Activated T-helper 2 cell treated with anti-CD3 and anti-CD28 coated beads, Interferon-gamma antibody, Interleukin-2, Interleukin-4, amounts not matched to agents 10 μg/mL and 5 μg/mL and 100 μg/mL, durations not matched to agents 14 hours and 24 hours and 36 hours (primary cell): ENCODE measurements around the gene FRG2. TPM values are rescaled to one million over a fixed set of nuclear protein-coding genes. Genes with fewer than 3 reads are reported as not detected.
"Not testable (repeated sequence)": the region's sequence is repeated elsewhere in the genome, so short reads cannot be mapped to it uniquely, and the experiment has no call there.

Experiments used
- DNase-seq: peaks from one replicate; pipeline ENCODE4 v3.0.0; 2021; ENCODE audit warnings: low spot score
- H3K27ac Mint-ChIP-seq: one replicate; pipeline ENCODE4 v1.8.0; 2021; ENCODE audit warnings: mixed read lengths
- H3K27me3 Mint-ChIP-seq: one replicate; pipeline ENCODE4 v1.8.0; 2021; ENCODE audit warnings: low read depth, mixed read lengths
- H3K36me3 Mint-ChIP-seq: one replicate; pipeline ENCODE4 v1.8.0; 2021; ENCODE audit warnings: low read depth, mixed read lengths
- H3K4me1 Mint-ChIP-seq: one replicate; pipeline ENCODE4 v1.8.0; 2021; ENCODE audit warnings: low read depth, mixed read lengths
- H3K4me3 Mint-ChIP-seq: one replicate; pipeline ENCODE4 v1.8.0; 2021; ENCODE audit warnings: low read depth, mild to moderate bottlenecking, moderate library complexity, mixed read lengths
- H3K9me3 Mint-ChIP-seq: one replicate; pipeline ENCODE4 v1.8.0; 2021; ENCODE audit warnings: mixed read lengths
- intact Hi-C: fragments of 100-400 bp; cut with micrococcal nuclease; formaldehyde crosslinking; loops from one replicate; pipeline ENCODE4 v1.15.1; 2023
- total RNA-seq: library from RNA; stranded (reverse); gene quantifications from 2 replicates; pipeline ENCODE4 v1.2.3, GENCODE V29; 2022

The FRG2 gene
- total RNA-seq, 1 donor from 2014 or later = not detected

DNA sequence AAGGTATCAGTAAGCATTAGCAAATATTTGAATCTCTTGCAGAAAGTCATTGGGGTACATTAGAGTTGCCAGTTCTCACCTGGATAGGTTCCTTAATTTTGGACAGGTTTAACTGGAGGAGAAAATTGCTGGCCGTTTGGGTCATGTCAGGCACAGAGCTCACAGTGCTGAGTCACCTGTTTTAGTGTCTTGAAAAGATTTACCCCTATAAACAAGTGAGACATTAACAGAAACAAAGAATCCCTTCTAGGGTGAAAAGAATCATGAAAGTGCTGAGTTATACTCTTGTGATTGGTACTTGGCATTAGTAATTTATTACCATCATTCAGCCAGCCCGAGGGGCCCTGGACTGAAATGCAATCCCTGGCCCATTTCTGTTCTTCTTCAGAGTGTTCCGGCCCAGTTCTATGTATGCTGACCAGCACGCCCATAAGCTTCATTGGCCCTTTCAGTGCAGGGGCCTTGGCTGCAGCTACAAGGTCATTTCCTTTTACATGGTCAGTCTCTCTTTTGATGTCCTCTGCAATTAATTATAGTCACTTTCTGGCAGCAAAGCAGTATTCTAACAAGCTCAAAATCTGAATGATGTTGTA, 41.3 kb downstream of the FRG2 start:
- H3K27ac Mint-ChIP-seq, H3K4me1 Mint-ChIP-seq, H3K9me3 Mint-ChIP-seq, DNase-seq, intact Hi-C loops, H3K4me3 Mint-ChIP-seq, H3K36me3 Mint-ChIP-seq, H3K27me3 Mint-ChIP-seq: not testable (repeated sequence)

DNA sequence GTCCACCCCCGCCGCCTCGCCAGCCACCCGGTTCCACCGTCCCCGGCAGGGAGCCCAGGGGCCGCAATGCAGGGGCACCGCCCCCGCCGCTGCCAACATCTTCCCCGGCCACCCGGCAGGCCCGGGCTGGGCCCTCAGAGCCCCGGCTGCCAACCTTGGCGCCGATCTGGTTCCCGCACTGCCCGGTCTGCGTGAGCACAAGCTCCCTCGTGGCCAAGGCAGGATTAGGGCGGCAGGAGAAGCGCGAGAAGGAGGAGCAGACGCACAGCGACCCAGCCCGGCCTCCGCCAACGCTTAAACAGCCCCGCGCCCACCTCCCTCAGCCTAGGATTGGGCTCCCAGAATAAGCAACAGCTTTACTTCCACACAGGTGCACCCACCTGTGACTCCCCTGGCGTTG, 42.4 kb downstream of the FRG2 start:
- H3K4me3 Mint-ChIP-seq, intact Hi-C loops, H3K4me1 Mint-ChIP-seq, H3K36me3 Mint-ChIP-seq, H3K9me3 Mint-ChIP-seq, H3K27ac Mint-ChIP-seq, DNase-seq, H3K27me3 Mint-ChIP-seq: not testable (repeated sequence)

DNA sequence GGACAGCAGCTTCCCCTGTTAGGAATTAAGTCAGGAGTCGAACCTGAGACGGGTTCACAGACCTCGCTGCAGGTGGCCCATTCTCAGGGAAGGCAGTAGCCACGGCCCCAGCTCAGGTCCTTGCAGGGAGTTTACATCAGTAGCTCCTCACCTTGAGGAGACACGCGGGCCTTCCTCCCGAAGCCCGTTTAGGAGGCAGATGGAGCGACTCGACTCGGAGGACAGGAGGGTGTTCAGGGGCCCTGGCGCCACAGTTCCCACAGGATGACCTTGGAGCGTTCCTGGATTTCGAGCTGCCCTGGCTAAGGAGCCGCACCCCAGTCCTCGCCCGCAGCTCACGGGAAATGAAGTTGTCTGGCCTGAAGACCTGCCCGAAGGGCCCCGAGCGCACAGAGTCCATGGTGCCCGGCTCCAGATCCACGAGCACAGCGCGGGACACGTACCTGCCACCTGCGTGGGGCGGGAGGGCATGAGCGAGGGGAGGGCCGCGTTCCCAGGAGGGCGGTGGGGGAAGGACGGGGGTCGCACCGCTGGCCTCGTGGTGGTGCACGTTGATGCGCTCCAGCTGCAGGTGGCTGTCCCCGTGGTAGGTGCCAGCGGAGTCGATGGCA, 43.0 kb downstream of the FRG2 start:
- DNase-seq, H3K27ac Mint-ChIP-seq, intact Hi-C loops, H3K4me3 Mint-ChIP-seq, H3K9me3 Mint-ChIP-seq, H3K4me1 Mint-ChIP-seq, H3K36me3 Mint-ChIP-seq, H3K27me3 Mint-ChIP-seq: not testable (repeated sequence)

DNA sequence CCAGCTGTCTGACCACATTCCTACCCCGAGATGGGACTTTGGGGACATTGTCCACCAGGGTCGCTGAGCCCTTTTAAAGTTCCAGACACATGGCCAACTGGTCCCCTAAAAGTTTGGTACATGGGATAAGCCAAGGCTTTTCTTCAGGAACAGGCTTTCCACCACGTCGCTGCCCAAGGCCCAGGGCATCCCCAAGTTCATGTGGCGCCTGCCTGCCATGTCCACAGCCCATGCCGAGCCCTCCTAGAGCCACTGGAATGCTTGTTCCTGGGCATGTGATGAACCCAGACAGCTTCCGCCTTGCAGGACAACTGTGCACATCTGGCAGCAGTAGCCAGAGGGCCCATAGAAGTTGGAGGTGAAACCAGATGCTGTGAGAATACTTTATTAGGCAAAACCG, 45.1 kb downstream of the FRG2 start:
- no peak for DNase-seq
- Mint-ChIP-seq H3K27me3 (no peaks in the 10 kb centered on the region), H3K4me1 (no peaks in the 10 kb centered on the region), H3K9me3 (peaks cover 6% of the 10 kb centered on the region), H3K27ac (no peak overlapping the region), H3K36me3 (no peaks in the 10 kb centered on the region), H3K4me3 (no peak overlapping the region)
- intact Hi-C loops = no loop called here

DNA sequence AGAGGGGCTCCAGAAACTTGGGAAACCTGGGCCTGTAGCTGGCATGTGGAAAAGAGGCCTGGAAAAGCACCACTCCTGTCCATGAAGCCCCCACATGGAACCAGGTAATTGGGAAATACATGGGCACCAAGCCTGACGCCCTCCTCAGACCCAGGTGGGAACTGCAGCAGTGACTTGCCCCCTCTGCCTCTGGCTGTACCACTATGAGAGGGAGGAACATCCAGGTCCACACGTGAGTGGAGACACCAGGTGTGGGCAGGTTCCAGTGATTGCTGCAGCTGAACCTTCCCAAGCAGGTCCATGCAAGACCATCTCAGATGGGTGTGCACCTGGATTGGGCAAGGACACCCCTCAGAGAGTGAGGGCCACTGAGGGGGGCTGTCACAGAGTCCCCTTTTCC, 46.8 kb downstream of the FRG2 start:
- H3K9me3 Mint-ChIP-seq, H3K36me3 Mint-ChIP-seq, DNase-seq, intact Hi-C loops, H3K4me3 Mint-ChIP-seq, H3K27me3 Mint-ChIP-seq, H3K27ac Mint-ChIP-seq, H3K4me1 Mint-ChIP-seq: not testable (repeated sequence)

DNA sequence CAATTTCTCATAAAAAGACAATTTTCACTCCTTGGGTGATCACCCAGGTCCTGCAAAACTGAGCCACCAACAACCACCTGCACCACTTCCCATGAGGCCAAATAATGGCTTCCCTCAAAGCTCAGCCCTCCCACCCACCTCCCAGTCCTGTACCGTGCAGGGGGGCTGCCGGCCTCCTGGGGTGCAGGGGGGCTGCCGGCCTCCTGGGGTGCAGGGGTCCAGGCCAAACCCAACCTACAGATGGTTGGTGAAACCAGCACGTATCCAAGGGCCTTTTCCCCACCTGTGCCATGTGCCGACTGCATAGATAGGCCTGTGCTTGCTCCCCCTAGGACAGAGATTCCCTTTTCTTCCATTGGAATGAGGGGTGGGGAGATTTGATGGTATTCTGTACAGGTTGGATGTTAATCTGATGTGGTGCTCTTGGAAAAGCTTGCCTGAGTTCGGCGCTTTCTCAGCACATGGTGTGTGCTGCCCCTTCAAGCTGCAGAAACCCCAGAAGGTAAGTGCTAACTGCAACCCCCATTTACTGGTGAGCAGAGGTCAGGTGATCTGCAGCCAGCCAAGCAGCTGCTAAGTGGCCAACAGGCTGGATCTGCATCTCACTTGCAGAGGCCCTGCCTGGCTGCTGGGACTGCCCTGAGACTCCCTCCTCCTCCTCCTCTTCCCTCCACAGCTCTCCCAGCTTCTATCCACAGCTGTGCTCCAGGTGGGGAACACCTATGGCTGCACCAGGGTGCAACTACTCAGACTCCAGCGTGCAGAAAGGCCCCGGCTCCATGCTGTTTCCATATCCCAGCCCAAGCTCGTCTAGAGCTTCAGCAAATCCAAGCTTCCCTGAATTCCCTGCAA, 47.6 kb downstream of the FRG2 start:
- Mint-ChIP-seq H3K4me3 (no peak overlapping the region), H3K9me3 (peaks cover 6% of the 10 kb centered on the region), H3K27ac (no peak overlapping the region), H3K36me3 (no peaks in the 10 kb centered on the region), H3K4me1 (no peaks in the 10 kb centered on the region), H3K27me3 (peaks cover 2% of the 10 kb centered on the region)
- intact Hi-C loops = no loop called here
- no peak for DNase-seq

Other genes starting within 250 kb of the FRG2 start
- 78.8 and 83.5 TPM in 2 replicates for gene FRG1, start 86.4 kb downstream of the FRG2 start, total RNA-seq
- gene DBET, start 37.2 kb upstream of the FRG2 start, total RNA-seq = not detected in 2 replicates
- not detected in 2 replicates for gene DUX4, start 146.5 kb upstream of the FRG2 start, total RNA-seq